Measurements from ENCODE around the gene PDE3A.

The PDE3A gene

DNA sequence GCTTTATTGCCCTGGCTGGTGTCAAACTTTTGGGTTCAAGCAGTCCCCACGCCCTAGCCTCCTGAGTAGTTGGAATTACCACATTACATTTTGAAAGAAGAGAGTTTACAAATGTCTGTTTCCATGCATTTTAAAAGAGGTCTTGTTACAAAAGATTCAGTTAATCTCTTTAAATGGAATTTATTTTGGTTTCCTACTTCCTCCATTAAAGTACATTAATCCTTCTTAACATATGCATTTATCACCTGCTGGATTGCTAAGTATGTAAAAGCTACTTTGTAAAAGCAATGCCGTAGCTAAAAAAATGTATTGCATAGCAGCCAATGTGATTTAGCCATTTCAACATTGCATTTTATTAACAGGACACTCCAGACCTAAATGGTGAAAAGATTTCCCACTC lies 80.4 kb downstream of the PDE3A start:
- TF ChIP-seq, protein P1, sequence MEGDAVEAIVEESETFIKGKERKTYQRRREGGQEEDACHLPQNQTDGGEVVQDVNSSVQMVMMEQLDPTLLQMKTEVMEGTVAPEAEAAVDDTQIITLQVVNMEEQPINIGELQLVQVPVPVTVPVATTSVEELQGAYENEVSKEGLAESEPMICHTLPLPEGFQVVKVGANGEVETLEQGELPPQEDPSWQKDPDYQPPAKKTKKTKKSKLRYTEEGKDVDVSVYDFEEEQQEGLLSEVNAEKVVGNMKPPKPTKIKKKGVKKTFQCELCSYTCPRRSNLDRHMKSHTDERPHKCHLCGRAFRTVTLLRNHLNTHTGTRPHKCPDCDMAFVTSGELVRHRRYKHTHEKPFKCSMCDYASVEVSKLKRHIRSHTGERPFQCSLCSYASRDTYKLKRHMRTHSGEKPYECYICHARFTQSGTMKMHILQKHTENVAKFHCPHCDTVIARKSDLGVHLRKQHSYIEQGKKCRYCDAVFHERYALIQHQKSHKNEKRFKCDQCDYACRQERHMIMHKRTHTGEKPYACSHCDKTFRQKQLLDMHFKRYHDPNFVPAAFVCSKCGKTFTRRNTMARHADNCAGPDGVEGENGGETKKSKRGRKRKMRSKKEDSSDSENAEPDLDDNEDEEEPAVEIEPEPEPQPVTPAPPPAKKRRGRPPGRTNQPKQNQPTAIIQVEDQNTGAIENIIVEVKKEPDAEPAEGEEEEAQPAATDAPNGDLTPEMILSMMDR (conservative IDR thresholded peaks at IDR 0.05) = no peak

DNA sequence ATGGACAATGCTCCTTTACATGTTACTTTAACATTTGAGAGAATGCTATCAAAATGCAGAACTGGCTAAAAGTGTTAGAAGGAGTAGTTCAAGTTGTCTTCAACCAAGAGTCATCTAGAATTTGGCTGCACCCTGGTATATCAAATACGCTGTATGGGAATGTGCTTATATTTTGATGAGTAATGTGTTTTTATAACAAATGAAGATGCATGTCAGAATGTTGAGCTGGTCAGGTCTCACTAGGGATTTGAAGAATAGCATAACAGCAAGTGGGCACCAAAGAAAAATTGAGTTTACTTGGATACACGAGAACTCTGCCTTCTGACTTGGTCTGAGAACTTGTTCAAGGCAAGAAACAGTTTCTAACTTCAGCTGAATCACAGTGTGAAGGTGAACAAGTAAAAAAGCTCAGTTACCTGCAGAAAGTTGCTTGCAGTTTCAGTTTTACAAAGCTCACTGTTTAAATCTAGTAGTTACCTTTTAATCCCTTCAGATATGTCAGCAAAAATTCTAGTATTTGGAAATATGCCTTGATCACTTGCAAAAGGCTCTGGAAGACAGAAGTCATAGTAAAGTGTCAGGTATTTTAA lies 82.3 kb downstream of the PDE3A start:
- TF ChIP-seq, protein P1 (conservative IDR thresholded peaks at IDR 0.05) = no peak
- no peak overlapping the region for H3K27ac ChIP-seq

More for the DNA sequence above, 80.4 kb downstream of the PDE3A start:
- H3K27ac ChIP-seq = no peak overlapping the region

DNA sequence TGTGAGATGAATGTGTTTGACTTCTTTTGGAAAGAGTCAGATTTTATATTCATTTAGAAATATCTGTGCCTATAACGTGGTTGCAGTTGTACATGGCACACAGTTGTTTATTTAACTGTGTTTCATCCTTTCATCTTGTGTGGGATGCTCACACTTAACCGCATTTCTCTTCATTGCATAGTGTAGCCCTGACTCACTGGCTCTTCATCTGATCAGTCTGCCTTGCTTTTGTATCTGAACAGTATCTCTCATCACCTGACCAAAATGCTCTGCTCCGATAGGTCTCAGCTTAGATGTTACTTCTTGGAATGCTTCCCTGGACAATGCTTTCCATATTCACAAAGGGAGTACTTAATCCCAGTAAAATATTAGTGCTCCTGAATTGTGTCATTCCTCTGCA lies 83.4 kb downstream of the PDE3A start:
- no peak overlapping the region for H3K27ac ChIP-seq
- TF ChIP-seq, protein P1 (conservative IDR thresholded peaks at IDR 0.05) = no peak

DNA sequence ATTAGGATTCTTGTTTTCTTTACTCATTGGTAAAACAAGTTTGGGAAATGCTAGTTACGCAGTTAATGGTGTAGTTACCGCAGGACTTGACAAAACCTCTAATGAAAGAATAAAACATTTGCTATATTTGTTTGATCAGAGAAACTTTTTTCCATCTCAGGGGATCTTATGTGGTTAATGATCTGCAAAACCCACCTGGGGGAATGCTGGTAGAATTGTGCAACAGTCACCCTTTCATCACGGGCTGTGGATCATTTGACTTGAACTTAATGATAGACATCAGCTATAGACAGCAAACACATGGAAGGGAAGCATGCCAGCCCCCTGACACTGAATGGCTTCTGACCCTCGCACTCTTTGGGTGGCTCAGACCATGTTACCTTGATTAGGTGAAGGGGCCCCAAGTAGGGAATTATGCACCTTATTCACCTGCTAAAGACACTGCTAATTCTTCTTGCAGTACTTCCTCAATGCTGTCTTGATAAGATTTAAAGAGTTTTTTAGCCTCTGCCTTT lies 84.2 kb downstream of the PDE3A start:
- TF ChIP-seq, protein P1 (conservative IDR thresholded peaks at IDR 0.05) = no peak

DNA sequence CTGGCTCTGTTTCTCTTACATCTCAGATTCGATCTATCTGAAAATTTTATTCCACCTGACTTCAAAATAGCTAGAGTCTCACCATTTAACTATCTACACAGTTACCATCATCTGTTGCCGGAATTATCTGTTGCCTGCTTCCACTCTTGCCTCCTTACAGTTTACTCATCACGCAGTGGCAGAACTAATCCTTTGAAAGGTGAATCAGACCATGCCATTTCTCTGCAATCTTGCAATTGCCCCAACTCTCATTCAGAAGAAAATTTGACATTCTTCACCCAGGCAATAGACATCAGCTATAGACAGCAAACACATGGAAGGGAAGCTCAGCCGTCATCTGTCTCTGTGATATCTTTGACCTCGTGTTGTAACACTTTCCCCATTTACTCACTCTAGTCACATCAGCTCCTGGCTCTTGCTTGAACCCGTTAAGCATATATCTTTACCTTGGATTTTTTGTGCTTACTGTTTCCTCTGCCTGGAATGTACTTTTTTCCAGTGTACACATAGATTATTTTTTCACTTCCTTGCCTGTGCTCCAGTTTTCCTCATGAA lies 85.5 kb downstream of the PDE3A start:
- no peak overlapping the region for H3K27ac ChIP-seq
- TF ChIP-seq, protein P1 (conservative IDR thresholded peaks at IDR 0.05) = no peak

More for the DNA sequence above, 84.2 kb downstream of the PDE3A start:
- H3K27ac ChIP-seq = no peak overlapping the region

DNA sequence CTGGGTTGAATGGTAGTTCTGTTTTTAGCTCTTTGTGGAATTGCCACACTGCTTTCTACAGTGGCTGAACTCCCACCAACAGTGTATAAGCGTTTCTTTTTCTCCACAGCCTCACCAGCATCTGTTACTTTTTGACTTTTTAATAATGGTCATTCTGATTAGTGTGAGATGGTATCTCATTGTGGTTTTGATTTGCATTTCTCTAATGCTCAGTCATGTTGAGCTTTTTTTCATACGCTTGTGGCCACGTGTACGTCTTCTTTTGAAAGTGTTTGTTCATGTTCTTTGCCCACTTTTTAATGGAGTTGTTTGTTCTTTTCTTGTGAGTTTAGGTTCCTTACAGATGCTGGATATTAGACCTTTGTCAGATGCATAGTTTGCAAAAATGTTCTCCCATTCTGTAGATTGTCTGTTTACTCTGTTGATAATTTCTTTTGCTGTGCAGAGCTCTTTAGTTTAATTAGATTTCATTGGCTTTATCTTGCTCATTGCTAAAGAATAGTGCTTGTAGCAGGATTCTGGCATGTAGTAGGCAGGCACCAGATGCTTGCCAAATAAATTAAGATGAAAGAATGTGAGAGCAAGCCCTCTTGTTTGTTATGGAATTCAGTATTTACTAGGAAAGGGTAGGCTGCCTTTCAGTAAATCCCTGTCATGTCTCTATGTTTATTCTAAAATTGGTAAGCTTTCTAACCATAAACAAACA lies 86.8 kb downstream of the PDE3A start:
- TF ChIP-seq, protein P1 (conservative IDR thresholded peaks at IDR 0.05) = no peak
- H3K27ac ChIP-seq = no peak overlapping the region

DNA sequence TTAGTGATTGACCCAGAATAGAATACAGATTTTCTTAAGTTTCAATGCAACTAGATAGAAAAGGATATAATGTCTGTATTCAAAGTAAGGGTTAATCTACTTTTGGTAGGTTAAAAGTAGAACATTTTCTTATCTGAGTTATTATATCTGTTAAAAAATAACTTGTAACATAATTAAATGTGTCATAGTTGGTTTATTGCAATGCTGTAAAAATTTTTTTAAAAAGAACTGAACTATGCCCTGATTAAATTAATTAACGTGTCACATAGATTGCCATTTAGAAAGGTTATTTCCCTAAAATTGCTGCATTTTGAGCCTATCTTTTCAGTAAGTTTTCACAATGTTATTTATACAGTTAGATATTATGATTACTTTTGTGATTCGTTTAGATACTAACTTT lies 89.2 kb downstream of the PDE3A start:
- H3K27ac ChIP-seq = no peak overlapping the region
- TF ChIP-seq, protein P1 (conservative IDR thresholded peaks at IDR 0.05) = no peak
